IPS-NIHi11 (cell line): ENCODE data around the gene SFT2D1.

Experiments
- DNase-seq: peaks from one replicate; pipeline ENCODE4 v3.0.0; 2012; ENCODE audit warnings: mixed read lengths, low spot score

The SFT2D1 gene

GRCh38 chr6:166277892-166278578 is 64.3 kb downstream of the SFT2D1 start:
- no peak for DNase-seq

- no peak for DNase-seq
Measured at GRCh38 chr6:166277018-166277417, 65.3 kb downstream of the SFT2D1 start.

- DNase-seq = peak; percentile 90
Measured at GRCh38 chr6:166275714-166276166, 66.6 kb downstream of the SFT2D1 start.

- DNase-seq = no peak
Measured at GRCh38 chr6:166274739-166275370, 67.5 kb downstream of the SFT2D1 start.

GRCh38 chr6:166274163-166274562 is 68.2 kb downstream of the SFT2D1 start:
- no peak for DNase-seq

GRCh38 chr6:166271376-166271765 is 71.0 kb downstream of the SFT2D1 start:
- DNase-seq = no peak

- no peak for DNase-seq
Measured at GRCh38 chr6:166270706-166271375, 71.5 kb downstream of the SFT2D1 start.
